Measurements from ENCODE around the gene ENOX1. TPM values are rescaled to one million over a fixed set of nuclear protein-coding genes. Genes with fewer than 3 reads are reported as not detected.

ENOX1 gene
- polyA plus RNA-seq, 3 donors, result 0.04 TPM; not detected in 2

GRCh38 chr13:43770871-43771270 lies 15.9 kb downstream of the ENOX1 start:
- Histone ChIP-seq H3K27ac (ENCODE audit: low read depth in 1 of 2, low read length in 2 of 2) (no peak overlapping the region), H3K27me3 (ENCODE audit: control insufficient read depth in 2 of 2, insufficient read depth in 2 of 2, low read length in 2 of 2) (no peaks in the 10 kb centered on the region), H3K36me3 (replicated peaks in 1 of 2; ENCODE audit: control insufficient read depth in 1 of 2, insufficient read depth in 2 of 2, low read length in 2 of 2) (no peaks in the 10 kb centered on the region), H3K79me2 (ENCODE audit: insufficient read depth, low read length) (no peaks in the 10 kb centered on the region), H3K4me3 (replicated peaks in 1 of 3; ENCODE audit: low read depth in 2 of 3, low read length in 3 of 3) (no peak overlapping the region), H3K4me2 (replicated peaks; ENCODE audit: extremely low read depth, low read length, poor library complexity, severe bottlenecking) (no peak overlapping the region), H4K20me1 (ENCODE audit: insufficient read depth, low read length) (no peaks in the 10 kb centered on the region), H3K9me3 (replicated peaks in 1 of 2; ENCODE audit: control insufficient read depth in 1 of 2, insufficient read depth in 1 of 2, low read length in 2 of 2) (no peaks in the 10 kb centered on the region), H3K4me1 (ENCODE audit: control insufficient read depth in 1 of 2, insufficient read depth in 2 of 2, low read length in 2 of 2) (peaks cover 3 to 4% of the 10 kb centered on the region in 2 donors), H3K9ac (ENCODE audit: insufficient read depth, low read length, poor library complexity, severe bottlenecking) (no peak overlapping the region), H2AFZ (ENCODE audit: insufficient read depth, low read depth, low read length, poor library complexity, severe bottlenecking) (no peak overlapping the region)
- intact Hi-C loops (cut with micrococcal nuclease), result no loop called here
- Mint-ChIP-seq H3K4me1 (peaks cover 3% of the 10 kb centered on the region), H3K27ac (no peak overlapping the region), H3K36me3 (no peaks in the 10 kb centered on the region), H3K9me3 (peaks cover 0 to 2% (median 0%) of the 10 kb centered on the region in 7 donors), H3K4me3 (no peak overlapping the region), H3K27me3 (ENCODE audit: low read depth in 3 of 3) (peaks cover 3 to 7% (median 6%) of the 10 kb centered on the region in 3 donors)
- DNase-seq, result no peak
- 100% methylated on average over 2 of the region's 3 CpGs for WGBS (ENCODE audit: insufficient coverage)
- TF ChIP-seq CTCF (IDR thresholded peaks at IDR 0.05), result no peak

GRCh38 chr13:43769529-43769928 lies 17.2 kb downstream of the ENOX1 start:
- Histone ChIP-seq H4K20me1 (ENCODE audit: insufficient read depth, low read length) (no peaks in the 10 kb centered on the region), H3K36me3 (replicated peaks in 1 of 2; ENCODE audit: control insufficient read depth in 1 of 2, insufficient read depth in 2 of 2, low read length in 2 of 2) (no peaks in the 10 kb centered on the region), H3K4me3 (replicated peaks in 1 of 3; ENCODE audit: low read depth in 2 of 3, low read length in 3 of 3) (no peak overlapping the region), H3K79me2 (ENCODE audit: insufficient read depth, low read length) (no peaks in the 10 kb centered on the region), H3K9me3 (replicated peaks in 1 of 2; ENCODE audit: control insufficient read depth in 1 of 2, insufficient read depth in 1 of 2, low read length in 2 of 2) (no peaks in the 10 kb centered on the region), H3K4me2 (replicated peaks; ENCODE audit: extremely low read depth, low read length, poor library complexity, severe bottlenecking) (no peak overlapping the region), H3K9ac (ENCODE audit: insufficient read depth, low read length, poor library complexity, severe bottlenecking) (no peak overlapping the region), H3K4me1 (ENCODE audit: control insufficient read depth in 1 of 2, insufficient read depth in 2 of 2, low read length in 2 of 2) (peaks cover 3 to 4% of the 10 kb centered on the region in 2 donors), H3K27me3 (ENCODE audit: control insufficient read depth in 2 of 2, insufficient read depth in 2 of 2, low read length in 2 of 2) (no peaks in the 10 kb centered on the region), H3K27ac (ENCODE audit: low read depth in 1 of 2, low read length in 2 of 2) (no peak overlapping the region), H2AFZ (ENCODE audit: insufficient read depth, low read depth, low read length, poor library complexity, severe bottlenecking) (no peak overlapping the region)
- Mint-ChIP-seq H3K4me1 (peaks cover 3% of the 10 kb centered on the region), H3K36me3 (no peaks in the 10 kb centered on the region), H3K27me3 (ENCODE audit: low read depth in 3 of 3) (peaks cover 3 to 7% (median 5%) of the 10 kb centered on the region in 3 donors), H3K9me3 (peaks cover 0 to 5% (median 0%) of the 10 kb centered on the region in 7 donors), H3K27ac (no peak overlapping the region), H3K4me3 (no peak overlapping the region)
- no peak for DNase-seq
- intact Hi-C loops (cut with micrococcal nuclease), result no loop called here
- TF ChIP-seq CTCF (IDR thresholded peaks at IDR 0.05), result no peak
- 22% methylated on average over 1 of the region's 2 CpGs for WGBS (ENCODE audit: insufficient coverage)
